Adrenal gland (tissue), 5 donors: ENCODE measurements around the gene RAB12.

Source experiments
- POLR2A ChIP-seq, 2 donors: fragments of 450-650 bp; IDR thresholded peaks; one replicate each; pipeline ENCODE4 v1.6.1; 2017; ENCODE audit warnings: antibody characterized with exemption in 2 of 2, mild to moderate bottlenecking in 2 of 2, moderate library complexity in 1 of 2
- TF ChIP-seq, protein P1 (sequence below), 6 experiments: fragments of 450-650 bp in 4 of 6; fragments of 200-600 bp in 2 of 6; sonication (generic) in 1 of 6; IDR thresholded peaks; 1 replicate in 5 of 6; 2 replicates in 1 of 6; pipeline versions ENCODE4 v1.5.1 to v1.8.0; 2016 to 2021; ENCODE audit warnings: antibody characterized with exemption in 6 of 6, mild to moderate bottlenecking in 2 of 6, moderate library complexity in 1 of 6
- donor health status: DM: no; HTN: no; CAD: no.

DNA sequence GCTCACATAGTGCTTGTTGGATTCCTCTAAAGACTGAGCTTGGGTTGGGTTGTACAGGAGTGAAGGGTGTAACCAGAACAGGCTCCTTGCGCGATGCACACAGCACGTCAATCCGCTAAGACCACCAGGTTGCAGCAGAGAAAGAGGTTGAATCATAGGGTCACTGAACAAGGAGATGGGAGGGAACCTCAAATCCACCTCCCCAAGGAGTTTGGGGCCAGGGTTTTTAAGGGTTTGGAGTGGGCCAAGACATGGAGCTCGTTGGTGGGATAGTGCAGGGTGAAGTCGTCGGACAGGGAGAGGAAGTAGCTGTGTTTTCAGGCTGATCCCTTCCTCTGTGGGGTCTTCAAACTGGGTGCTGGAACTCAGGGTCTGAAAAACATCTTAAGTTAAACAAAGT is 75.3 kb downstream of the RAB12 start:
- TF ChIP-seq, protein P1, sequence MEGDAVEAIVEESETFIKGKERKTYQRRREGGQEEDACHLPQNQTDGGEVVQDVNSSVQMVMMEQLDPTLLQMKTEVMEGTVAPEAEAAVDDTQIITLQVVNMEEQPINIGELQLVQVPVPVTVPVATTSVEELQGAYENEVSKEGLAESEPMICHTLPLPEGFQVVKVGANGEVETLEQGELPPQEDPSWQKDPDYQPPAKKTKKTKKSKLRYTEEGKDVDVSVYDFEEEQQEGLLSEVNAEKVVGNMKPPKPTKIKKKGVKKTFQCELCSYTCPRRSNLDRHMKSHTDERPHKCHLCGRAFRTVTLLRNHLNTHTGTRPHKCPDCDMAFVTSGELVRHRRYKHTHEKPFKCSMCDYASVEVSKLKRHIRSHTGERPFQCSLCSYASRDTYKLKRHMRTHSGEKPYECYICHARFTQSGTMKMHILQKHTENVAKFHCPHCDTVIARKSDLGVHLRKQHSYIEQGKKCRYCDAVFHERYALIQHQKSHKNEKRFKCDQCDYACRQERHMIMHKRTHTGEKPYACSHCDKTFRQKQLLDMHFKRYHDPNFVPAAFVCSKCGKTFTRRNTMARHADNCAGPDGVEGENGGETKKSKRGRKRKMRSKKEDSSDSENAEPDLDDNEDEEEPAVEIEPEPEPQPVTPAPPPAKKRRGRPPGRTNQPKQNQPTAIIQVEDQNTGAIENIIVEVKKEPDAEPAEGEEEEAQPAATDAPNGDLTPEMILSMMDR (IDR thresholded peaks at IDR 0.05) = no peak
- no peak for TF ChIP-seq POLR2A (IDR thresholded peaks at IDR 0.05)
